Measurements from ENCODE around the gene CCDC134. TPM values are rescaled to one million over a fixed set of nuclear protein-coding genes. Genes with fewer than 3 reads are reported as not detected.

Gene CCDC134
- total RNA-seq, 4 donors from 2014 or later = 6.6 to 18.8 (median 14.4) TPM

DNA sequence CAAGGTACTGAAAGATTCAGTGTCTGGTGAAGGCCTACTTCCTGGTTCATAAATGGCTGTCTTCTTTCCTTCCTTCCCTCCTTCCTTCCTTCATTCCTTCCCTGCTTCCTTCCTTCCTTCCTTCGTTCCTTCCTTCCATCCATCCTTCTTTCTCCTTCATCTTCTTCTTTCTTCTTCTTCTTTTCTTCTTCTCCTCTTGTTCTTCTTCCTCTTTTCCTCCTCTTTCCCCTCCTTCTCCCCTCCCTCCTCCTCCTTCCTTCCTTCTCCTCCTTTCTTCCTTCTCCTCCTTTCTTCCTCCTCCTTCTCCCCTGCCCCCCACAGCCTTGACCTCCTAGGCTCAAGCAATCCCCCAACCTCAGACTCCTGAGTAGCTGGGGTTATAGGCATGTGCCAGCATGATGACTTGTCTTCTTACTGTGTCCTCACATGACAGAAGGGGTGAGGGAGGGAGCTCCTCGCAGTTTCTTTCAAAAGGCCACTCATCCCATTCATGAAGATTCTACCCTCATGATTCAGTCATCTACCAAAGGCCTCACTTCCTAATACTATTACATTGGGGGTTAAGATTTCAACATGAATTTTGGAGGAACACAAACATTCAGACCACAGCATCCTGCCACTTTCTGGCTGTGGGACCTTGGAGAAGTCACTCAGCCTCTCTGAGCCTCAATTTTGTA, 22.6 kb upstream of the CCDC134 start:
- H3K27ac ChIP-seq = no peak overlapping the region
- no peak overlapping the region for H3K4me3 ChIP-seq (replicated peaks in 1 of 3)
- no peaks in the 10 kb centered on the region for H3K9me3 ChIP-seq
- no peaks in the 10 kb centered on the region for H3K4me1 ChIP-seq
- intact Hi-C loops (cut with DNase I) = no loop called here
- 86 to 89% methylated on average over 2 of the region's 2 CpGs for WGBS, 2 donors
- no peaks in the 10 kb centered on the region for H3K27me3 ChIP-seq
- TF ChIP-seq, protein P1, sequence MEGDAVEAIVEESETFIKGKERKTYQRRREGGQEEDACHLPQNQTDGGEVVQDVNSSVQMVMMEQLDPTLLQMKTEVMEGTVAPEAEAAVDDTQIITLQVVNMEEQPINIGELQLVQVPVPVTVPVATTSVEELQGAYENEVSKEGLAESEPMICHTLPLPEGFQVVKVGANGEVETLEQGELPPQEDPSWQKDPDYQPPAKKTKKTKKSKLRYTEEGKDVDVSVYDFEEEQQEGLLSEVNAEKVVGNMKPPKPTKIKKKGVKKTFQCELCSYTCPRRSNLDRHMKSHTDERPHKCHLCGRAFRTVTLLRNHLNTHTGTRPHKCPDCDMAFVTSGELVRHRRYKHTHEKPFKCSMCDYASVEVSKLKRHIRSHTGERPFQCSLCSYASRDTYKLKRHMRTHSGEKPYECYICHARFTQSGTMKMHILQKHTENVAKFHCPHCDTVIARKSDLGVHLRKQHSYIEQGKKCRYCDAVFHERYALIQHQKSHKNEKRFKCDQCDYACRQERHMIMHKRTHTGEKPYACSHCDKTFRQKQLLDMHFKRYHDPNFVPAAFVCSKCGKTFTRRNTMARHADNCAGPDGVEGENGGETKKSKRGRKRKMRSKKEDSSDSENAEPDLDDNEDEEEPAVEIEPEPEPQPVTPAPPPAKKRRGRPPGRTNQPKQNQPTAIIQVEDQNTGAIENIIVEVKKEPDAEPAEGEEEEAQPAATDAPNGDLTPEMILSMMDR (IDR thresholded peaks at IDR 0.05) = no peak
- H3K36me3 ChIP-seq = no peaks in the 10 kb centered on the region
- no peak for DNase-seq

DNA sequence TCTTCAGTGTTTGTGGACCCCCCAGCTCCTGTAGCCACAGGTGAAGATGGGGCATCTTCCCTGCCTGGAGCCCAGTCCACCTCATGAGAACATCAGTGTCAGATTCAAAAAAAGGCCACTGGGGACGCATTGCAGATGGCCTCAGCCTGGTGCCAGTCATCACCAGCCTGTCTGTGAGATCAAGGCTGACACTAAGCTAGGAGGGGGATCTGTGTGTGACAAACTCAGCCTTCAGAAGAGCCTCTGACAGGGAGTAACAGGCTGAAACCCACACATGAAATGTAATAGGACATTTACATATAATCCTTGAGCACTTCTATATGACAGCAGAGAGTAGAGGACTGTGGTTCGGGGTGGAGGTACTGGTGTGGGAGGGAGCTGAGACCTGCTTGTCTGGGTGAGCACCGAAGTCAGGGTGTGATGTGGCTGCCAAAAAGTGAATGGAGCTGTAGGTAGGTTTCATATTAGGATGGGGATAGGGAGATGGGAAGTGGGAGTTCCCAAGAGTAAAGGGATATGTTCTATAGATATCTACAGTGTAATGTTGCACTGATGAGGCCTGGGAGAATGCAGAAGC, 20.5 kb upstream of the CCDC134 start:
- Histone ChIP-seq H3K27ac (no peak overlapping the region), H3K27me3 (no peaks in the 10 kb centered on the region), H3K4me3 (replicated peaks in 1 of 3) (no peak overlapping the region), H3K4me1 (no peaks in the 10 kb centered on the region), H3K9me3 (no peaks in the 10 kb centered on the region), H3K36me3 (no peaks in the 10 kb centered on the region)
- WGBS, 2 donors = 56 to 60% methylated on average over 3 of the region's 3 CpGs
- DNase-seq = no peak
- TF ChIP-seq POLR2A (IDR thresholded peaks at IDR 0.05) = no peak
- TF ChIP-seq, protein P1 (IDR thresholded peaks at IDR 0.05) = no peak
- intact Hi-C loops (cut with DNase I) = no loop called here

DNA sequence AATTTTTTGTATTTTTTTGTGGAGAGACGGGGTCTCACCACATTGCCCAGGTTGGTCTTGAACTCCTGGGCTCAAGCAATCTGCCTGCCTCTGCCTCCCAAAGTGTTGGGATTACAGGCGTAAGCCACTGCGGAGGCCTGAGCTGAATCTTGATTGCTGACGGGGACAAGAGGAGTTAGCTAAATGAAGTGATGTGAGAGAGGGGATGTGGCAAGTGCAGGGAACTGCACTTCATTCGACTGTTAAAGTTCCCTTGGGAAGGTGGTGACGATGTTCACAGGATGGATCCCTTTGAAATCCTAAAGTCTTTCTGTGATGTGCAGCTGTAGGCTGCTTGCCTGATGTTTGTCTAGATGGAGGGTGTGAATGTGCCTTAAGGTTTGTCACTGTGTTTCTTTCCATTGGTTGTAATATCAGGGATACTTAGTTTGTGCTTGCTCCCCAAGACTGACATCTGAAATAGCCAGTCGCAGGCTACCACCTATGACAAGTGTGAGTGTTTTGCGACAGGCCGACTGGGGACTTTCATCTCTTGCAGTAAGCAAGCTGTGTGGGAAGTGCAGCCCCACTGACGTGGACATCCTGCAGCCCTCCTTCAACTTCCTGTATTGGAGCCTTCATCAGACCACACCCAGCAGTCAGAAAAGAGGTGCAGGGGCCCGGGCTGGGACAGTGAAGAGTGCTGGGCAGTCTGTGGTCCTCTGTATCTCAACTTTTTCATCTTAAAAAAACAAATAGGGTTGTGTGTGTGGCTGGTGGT, 19.6 kb upstream of the CCDC134 start:
- 58 to 60% methylated on average over 11 of the region's 11 CpGs for WGBS, 2 donors
- DNase-seq = peak; percentile 29 to 43
- H3K9me3 ChIP-seq = no peaks in the 10 kb centered on the region
- H3K36me3 ChIP-seq = no peaks in the 10 kb centered on the region
- H3K4me3 ChIP-seq (replicated peaks in 1 of 3) = no peak overlapping the region
- intact Hi-C loops (cut with DNase I) = no loop called here
- H3K27me3 ChIP-seq = no peaks in the 10 kb centered on the region
- H3K27ac ChIP-seq = no peak overlapping the region
- no peaks in the 10 kb centered on the region for H3K4me1 ChIP-seq
- TF ChIP-seq, protein P1 (IDR thresholded peaks at IDR 0.05) = no peak
- TF ChIP-seq POLR2A (IDR thresholded peaks at IDR 0.05) = peak in 1 of 2 donors; percentile 27

- H3K27ac ChIP-seq = no peak overlapping the region
- no peaks in the 10 kb centered on the region for H3K9me3 ChIP-seq
- H3K4me1 ChIP-seq = no peaks in the 10 kb centered on the region
- intact Hi-C loops (cut with DNase I) = no loop called here
- H3K36me3 ChIP-seq = no peaks in the 10 kb centered on the region
- no peak overlapping the region for H3K4me3 ChIP-seq (replicated peaks in 1 of 3)
- WGBS, 2 donors = 33 to 50% methylated on average over 1 of the region's 1 CpG
- TF ChIP-seq, protein P1 (IDR thresholded peaks at IDR 0.05) = no peak
- TF ChIP-seq POLR2A (IDR thresholded peaks at IDR 0.05) = no peak
- no peaks in the 10 kb centered on the region for H3K27me3 ChIP-seq
- no peak for DNase-seq
Measured at GRCh38 chr22:41781507-41781906, 19.0 kb upstream of the CCDC134 start.

DNA sequence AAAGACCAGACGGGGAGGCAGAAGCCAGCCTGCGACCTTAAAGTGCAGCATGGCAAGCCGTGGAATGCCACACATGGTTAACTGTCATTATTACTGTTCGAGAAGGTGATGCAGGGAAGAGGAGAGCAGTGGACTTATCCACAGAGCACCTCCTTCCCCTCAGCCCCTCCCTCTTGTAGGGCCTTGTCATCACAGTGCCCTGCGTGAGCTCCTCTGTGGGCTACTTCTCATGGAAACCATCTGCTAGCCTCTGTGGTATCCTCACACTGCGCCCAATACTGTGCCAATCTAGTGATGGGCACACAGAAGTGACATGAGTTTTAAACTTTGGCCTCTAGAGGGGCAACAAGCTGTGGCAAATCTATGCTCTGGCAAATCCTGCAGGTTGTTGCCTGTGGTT, 18.2 kb upstream of the CCDC134 start:
- 81 to 84% methylated on average over 6 of the region's 6 CpGs for WGBS, 2 donors
- no peaks in the 10 kb centered on the region for H3K9me3 ChIP-seq
- H3K27me3 ChIP-seq = no peaks in the 10 kb centered on the region
- DNase-seq = no peak
- TF ChIP-seq, protein P1 (IDR thresholded peaks at IDR 0.05) = no peak
- TF ChIP-seq POLR2A (IDR thresholded peaks at IDR 0.05) = no peak
- intact Hi-C loops (cut with DNase I) = no loop called here
- H3K4me1 ChIP-seq = no peaks in the 10 kb centered on the region
- H3K4me3 ChIP-seq (replicated peaks in 1 of 3) = no peak overlapping the region
- H3K36me3 ChIP-seq = no peaks in the 10 kb centered on the region
- H3K27ac ChIP-seq = no peak overlapping the region
